Activated naive CD8-positive, alpha-beta T cell treated with anti-CD3 and anti-CD28 coated beads, Interleukin-2, amount 10 ng/mL, durations not matched to agents 7 days and 5 days (primary cell): Measurements from ENCODE around the gene NFE2. TPM values are rescaled to one million over a fixed set of nuclear protein-coding genes. Genes with fewer than 3 reads are reported as not detected.

Experiments
- ATAC-seq: fragments of 150-1000 bp; cut with Tn5 transposase; one replicate; pipeline ENCODE4 v1.10.0; 2021; ENCODE audit warnings: low read depth, moderate library complexity
- POLR2A ChIA-PET: fragments of 350-600 bp; sonication (Branson Sonifier 250); formaldehyde crosslinking; loops from one replicate; lab custom pipeline; 2021; ENCODE audit warnings: antibody characterized with exemption; lab: Charles Lee
- DNase-seq: peaks from one replicate; pipeline ENCODE4 v3.0.0; 2021
- H3K27ac Mint-ChIP-seq: one replicate; pipeline ENCODE4 v1.8.0; 2022; ENCODE audit warnings: mild to moderate bottlenecking, mixed read lengths
- H3K27me3 Mint-ChIP-seq: one replicate; pipeline ENCODE4 v1.8.0; 2022; ENCODE audit warnings: mild to moderate bottlenecking, moderate library complexity, mixed read lengths
- H3K36me3 Mint-ChIP-seq: one replicate; pipeline ENCODE4 v1.8.0; 2021; ENCODE audit warnings: mild to moderate bottlenecking, mixed read lengths
- H3K4me1 Mint-ChIP-seq: one replicate; pipeline ENCODE4 v1.8.0; 2021; ENCODE audit warnings: mixed read lengths
- H3K4me3 Mint-ChIP-seq: one replicate; pipeline ENCODE4 v1.8.0; 2022; ENCODE audit warnings: mild to moderate bottlenecking, moderate library complexity, mixed read lengths
- H3K9me3 Mint-ChIP-seq: one replicate; pipeline ENCODE4 v1.8.0; 2021; ENCODE audit warnings: mixed read lengths
- total RNA-seq, 2 experiments: library from RNA; stranded (reverse); gene quantifications; one replicate each; pipeline ENCODE4 v1.2.3, GENCODE V29; 2021

The NFE2 gene
- total RNA-seq, 2 experiments from 2014 or later, result not detected

GRCh38 chr12:54299515-54300224 is 1.1 kb downstream of the NFE2 start:
- DNase-seq (no peak), ATAC-seq (no peak)
- H3K4me3 Mint-ChIP-seq, result no peak overlapping the region
- H3K9me3 Mint-ChIP-seq, result no peaks in the 10 kb centered on the region
- POLR2A ChIA-PET, result interaction anchor here (1.2 to 2.0 kb wide), 3 partner anchors 13 to 59 kb away, joined by 3 to 6 read pairs (median 4); no protein-coding TSS in a partner anchor
- H3K27ac Mint-ChIP-seq, result no peak overlapping the region
- H3K36me3 Mint-ChIP-seq, result no peaks in the 10 kb centered on the region
- H3K4me1 Mint-ChIP-seq, result peaks cover 19% of the 10 kb centered on the region
- peaks cover 76% of the 10 kb centered on the region for H3K27me3 Mint-ChIP-seq

GRCh38 chr12:54298904-54299303 is 1.9 kb downstream of the NFE2 start:
- Mint-ChIP-seq H3K9me3 (no peaks in the 10 kb centered on the region), H3K4me3 (no peak overlapping the region), H3K36me3 (no peaks in the 10 kb centered on the region), H3K27ac (no peak overlapping the region), H3K4me1 (peaks cover 12% of the 10 kb centered on the region), H3K27me3 (peaks cover 68% of the 10 kb centered on the region)
- no peak for ATAC-seq
- POLR2A ChIA-PET, result interaction anchor here (1.5 kb wide), 1 partner anchor 12 kb away, joined by 4 read pairs; no protein-coding TSS in a partner anchor
- DNase-seq, result no peak

- POLR2A ChIA-PET, result interaction anchor here (0.7 to 1.9 kb wide), 4 partner anchors 16 to 63 kb away, joined by 3 to 6 read pairs (median 4); partner anchors contain the start of genes CBX5, COPZ1 and HNRNPA1
- H3K4me3 Mint-ChIP-seq, result no peak overlapping the region
- no peaks in the 10 kb centered on the region for H3K36me3 Mint-ChIP-seq
- peaks cover 47% of the 10 kb centered on the region for H3K27me3 Mint-ChIP-seq
- H3K27ac Mint-ChIP-seq, result no peak overlapping the region
- DNase-seq (no peak), ATAC-seq (no peak)
- peaks cover 10% of the 10 kb centered on the region for H3K4me1 Mint-ChIP-seq
- no peaks in the 10 kb centered on the region for H3K9me3 Mint-ChIP-seq
These were observed 4.3 kb downstream of the NFE2 start for GRCh38 chr12:54296393-54297099.

GRCh38 chr12:54294953-54295566 is 5.8 kb downstream of the NFE2 start:
- POLR2A ChIA-PET, result interaction anchor here (1.9 to 4.6 kb wide), 2 partner anchors 15 to 64 kb away, joined by 5 to 16 read pairs; partner anchors contain the start of genes CBX5 and HNRNPA1
- Mint-ChIP-seq H3K9me3 (no peaks in the 10 kb centered on the region), H3K4me1 (peaks cover 2% of the 10 kb centered on the region), H3K27me3 (peaks cover 32% of the 10 kb centered on the region), H3K27ac (no peak overlapping the region), H3K4me3 (no peak overlapping the region), H3K36me3 (no peaks in the 10 kb centered on the region)
- DNase-seq, result no peak
- no peak for ATAC-seq

- no peak overlapping the region for H3K4me3 Mint-ChIP-seq
- no peak overlapping the region for H3K27ac Mint-ChIP-seq
- H3K4me1 Mint-ChIP-seq, result no peaks in the 10 kb centered on the region
- no peaks in the 10 kb centered on the region for H3K36me3 Mint-ChIP-seq
- H3K9me3 Mint-ChIP-seq, result no peaks in the 10 kb centered on the region
- H3K27me3 Mint-ChIP-seq, result peaks cover 25% of the 10 kb centered on the region
- peak; percentile 78 for ATAC-seq
- peak; percentile 73 for DNase-seq
- POLR2A ChIA-PET, result interaction anchor here (0.7 to 4.6 kb wide), 3 partner anchors 9 to 65 kb away, joined by 5 to 16 read pairs (median 5); no protein-coding TSS in a partner anchor
These were observed 6.5 kb downstream of the NFE2 start for GRCh38 chr12:54294152-54294952.

GRCh38 chr12:54292931-54293241 is 7.9 kb downstream of the NFE2 start:
- Mint-ChIP-seq H3K4me1 (no peaks in the 10 kb centered on the region), H3K4me3 (no peak overlapping the region), H3K27ac (no peak overlapping the region), H3K36me3 (peaks cover 3% of the 10 kb centered on the region), H3K9me3 (no peaks in the 10 kb centered on the region), H3K27me3 (peaks cover 11% of the 10 kb centered on the region)
- DNase-seq (no peak), ATAC-seq (no peak)
- POLR2A ChIA-PET, result interaction anchor here (1.0 to 5.3 kb wide), 4 partner anchors 12 to 154 kb away, joined by 3 to 27 read pairs (median 12); partner anchors contain the start of genes CBX5, COPZ1 and HNRNPA1

GRCh38 chr12:54292083-54292930 is 8.5 kb downstream of the NFE2 start:
- ATAC-seq, result no peak
- H3K9me3 Mint-ChIP-seq, result no peaks in the 10 kb centered on the region

GRCh38 chr12:54287261-54288157 is 13.3 kb downstream of the NFE2 start:
- Mint-ChIP-seq H3K4me3 (no peak overlapping the region), H3K9me3 (no peaks in the 10 kb centered on the region), H3K4me1 (peaks cover 35% of the 10 kb centered on the region), H3K27ac (no peak overlapping the region), H3K27me3 (no peaks in the 10 kb centered on the region), H3K36me3 (peaks cover 48% of the 10 kb centered on the region)
- POLR2A ChIA-PET, result interaction anchor here (0.7 to 5.3 kb wide), 9 partner anchors 7 to 210 kb away, joined by 3 to 27 read pairs (median 3); partner anchors contain the start of genes CBX5, HNRNPA1 and NCKAP1L
- no peak for DNase-seq
- no peak for ATAC-seq

More at GRCh38 chr12:54292083-54292930, 8.5 kb downstream of the NFE2 start:
- DNase-seq, result no peak
- Mint-ChIP-seq H3K4me1 (peaks cover 2% of the 10 kb centered on the region), H3K36me3 (peaks cover 6% of the 10 kb centered on the region), H3K27ac (no peak overlapping the region), H3K27me3 (peaks cover 8% of the 10 kb centered on the region), H3K4me3 (no peak overlapping the region)
- POLR2A ChIA-PET, result interaction anchor here (0.7 to 5.3 kb wide), 7 partner anchors 8 to 154 kb away, joined by 3 to 27 read pairs (median 4); partner anchors contain the start of genes CBX5, COPZ1 and HNRNPA1

GRCh38 chr12:54286042-54287030 is 14.5 kb downstream of the NFE2 start:
- H3K27me3 Mint-ChIP-seq, result no peaks in the 10 kb centered on the region
- peaks cover 60% of the 10 kb centered on the region for H3K36me3 Mint-ChIP-seq
- peak overlapping the region; percentile 35 for H3K4me3 Mint-ChIP-seq
- POLR2A ChIA-PET, result interaction anchor here (0.5 to 1.4 kb wide), 12 partner anchors 11 to 211 kb away, joined by 3 to 6 read pairs (median 3); partner anchors contain the start of genes ITGA5 and NCKAP1L
- ATAC-seq (no peak), DNase-seq (no peak)
- H3K9me3 Mint-ChIP-seq, result no peaks in the 10 kb centered on the region
- peaks cover 42% of the 10 kb centered on the region for H3K4me1 Mint-ChIP-seq
- no peak overlapping the region for H3K27ac Mint-ChIP-seq
